ENCODE data around the gene TRPV4. TPM values are rescaled to one million over a fixed set of nuclear protein-coding genes. Genes with fewer than 3 reads are reported as not detected.

The TRPV4 gene
- total RNA-seq, 4 donors from 2014 or later: 2.8 to 7.5 (median 4.8) TPM

GRCh38 chr12:109792992-109793391 lies 40.2 kb downstream of the TRPV4 start:
- no peak overlapping the region for H3K27ac ChIP-seq
- H3K9me3 ChIP-seq: no peaks in the 10 kb centered on the region
- peaks cover 0 to 34% (median 0%) of the 10 kb centered on the region in 3 donors for H3K36me3 ChIP-seq
- TF ChIP-seq CTCF (IDR thresholded peaks at IDR 0.05) (no peak), POLR2A (IDR thresholded peaks at IDR 0.05) (no peak)
- peaks cover 0 to 5% (median 0%) of the 10 kb centered on the region in 4 donors for H3K27me3 ChIP-seq
- DNase-seq: no peak
- intact Hi-C loops (cut with DNase I): no loop called here
- H3K4me3 ChIP-seq: no peak overlapping the region
- no peaks in the 10 kb centered on the region for H3K4me1 ChIP-seq

GRCh38 chr12:109789526-109790048 lies 43.6 kb downstream of the TRPV4 start:
- no peak overlapping the region for H3K27ac ChIP-seq
- H3K36me3 ChIP-seq: peaks cover 0 to 52% (median 0%) of the 10 kb centered on the region in 3 donors
- intact Hi-C loops (cut with DNase I): no loop called here
- DNase-seq: no peak
- no peak overlapping the region for H3K4me3 ChIP-seq
- no peak for TF ChIP-seq CTCF (IDR thresholded peaks at IDR 0.05)
- TF ChIP-seq POLR2A (IDR thresholded peaks at IDR 0.05): no peak
- H3K9me3 ChIP-seq: no peaks in the 10 kb centered on the region
- 89 to 100% methylated on average over 1 of the region's 1 CpG for WGBS, 2 donors
- H3K27me3 ChIP-seq: peaks cover 0 to 5% (median 0%) of the 10 kb centered on the region in 4 donors
- no peaks in the 10 kb centered on the region for H3K4me1 ChIP-seq

- no peaks in the 10 kb centered on the region for H3K9me3 ChIP-seq
- WGBS, 2 donors: 72 to 84% methylated on average over 2 to 3 of the region's 9 CpGs
- H3K36me3 ChIP-seq: peaks cover 0 to 60% (median 0%) of the 10 kb centered on the region in 3 donors
- H3K27me3 ChIP-seq: no peaks in the 10 kb centered on the region
- H3K4me3 ChIP-seq: no peak overlapping the region
- no peaks in the 10 kb centered on the region for H3K4me1 ChIP-seq
- no peak for DNase-seq
- H3K27ac ChIP-seq: no peak overlapping the region
- no peak for TF ChIP-seq CTCF (IDR thresholded peaks at IDR 0.05)
- no peak for TF ChIP-seq POLR2A (IDR thresholded peaks at IDR 0.05)
- intact Hi-C loops (cut with DNase I): no loop called here
These were observed 46.4 kb downstream of the TRPV4 start for GRCh38 chr12:109786799-109787198.

GRCh38 chr12:109785854-109786253 lies 47.3 kb downstream of the TRPV4 start:
- Histone ChIP-seq H3K27ac (no peak overlapping the region), H3K36me3 (peaks cover 0 to 57% (median 0%) of the 10 kb centered on the region in 3 donors), H3K9me3 (no peaks in the 10 kb centered on the region), H3K27me3 (no peaks in the 10 kb centered on the region), H3K4me1 (no peaks in the 10 kb centered on the region), H3K4me3 (no peak overlapping the region)
- WGBS, 2 donors: 76 to 92% methylated on average over 4 of the region's 4 CpGs
- no peak for DNase-seq
- intact Hi-C loops (cut with DNase I): no loop called here
- no peak for TF ChIP-seq POLR2A (IDR thresholded peaks at IDR 0.05)
- TF ChIP-seq CTCF (IDR thresholded peaks at IDR 0.05): no peak

- no peak overlapping the region for H3K27ac ChIP-seq
- 74% methylated on average over 6 to 7 of the region's 8 CpGs for WGBS, 2 donors
- intact Hi-C loops (cut with DNase I): no loop called here
- no peaks in the 10 kb centered on the region for H3K27me3 ChIP-seq
- TF ChIP-seq CTCF (IDR thresholded peaks at IDR 0.05) (no peak), POLR2A (IDR thresholded peaks at IDR 0.05) (no peak)
- no peak for DNase-seq
- H3K4me1 ChIP-seq: no peaks in the 10 kb centered on the region
- H3K9me3 ChIP-seq: peaks cover 0 to 6% (median 3%) of the 10 kb centered on the region in 3 donors
- H3K4me3 ChIP-seq: no peak overlapping the region
- H3K36me3 ChIP-seq: peaks cover 0 to 45% (median 0%) of the 10 kb centered on the region in 3 donors
These were observed 49.3 kb downstream of the TRPV4 start for GRCh38 chr12:109783965-109784244.

All from esophagus squamous epithelium (tissue), 5 donors.